HepG2 (cell line): Measurements from ENCODE around the gene PASK.

Experiments
- BCL6 ChIP-seq: IDR thresholded peaks from 2 replicates; pipeline ENCODE4 v1.6.1; 2016; ENCODE audit warnings: missing genetic modification reagents, missing compliant biosample characterization
- CTCF ChIP-seq: sonication (generic); formaldehyde crosslinking; IDR thresholded peaks from 2 replicates; pipeline ENCODE4 v1.5.0; 2020; ENCODE audit warnings: mild to moderate bottlenecking, missing genetic modification reagents, moderate library complexity
- GTF2F1 ChIP-seq: fragments of 150-350 bp; IDR thresholded peaks from 2 replicates; pipeline ENCODE4 v1.6.1; 2014; ENCODE audit warnings: low read length
- KAT7 ChIP-seq: IDR thresholded peaks from 2 replicates; pipeline ENCODE4 v1.6.1; 2018; ENCODE audit warnings: borderline replicate concordance, missing compliant biosample characterization
- NFATC3 ChIP-seq: sonication (generic); formaldehyde crosslinking; IDR thresholded peaks from 2 replicates; pipeline ENCODE4 v1.5.1; 2020; ENCODE audit warnings: mild to moderate bottlenecking, missing genetic modification reagents
- POLR2AphosphoS5 ChIP-seq: IDR thresholded peaks from 2 replicates; pipeline ENCODE4 v1.6.1; 2012; ENCODE audit warnings: low read depth, low read length
- STAT6 ChIP-seq: sonication (generic); formaldehyde crosslinking; IDR thresholded peaks from 2 replicates; pipeline ENCODE4 v1.4.0; 2020; ENCODE audit warnings: missing genetic modification reagents, mild to moderate bottlenecking, borderline replicate concordance

- TF ChIP-seq KAT7 (CRISPR knock-in tag) (no peak), POLR2AphosphoS5 (no peak), NFATC3 (no peak), GTF2F1 (no peak), BCL6 (no peak), STAT6 (CRISPR knock-in tag) (no peak), CTCF (no peak)
These were observed 13.5 kb downstream of the PASK start for GRCh38 chr2:241135737-241136136.
